K562 (cell line): Measurements from ENCODE around the gene SLC12A9. TPM values are rescaled to one million over a fixed set of nuclear protein-coding genes. Genes with fewer than 3 reads are reported as not detected.

ENCODE experiments used
- DPF2 ChIP-seq: fragments of 450-650 bp; IDR thresholded peaks from 2 replicates; pipeline ENCODE4 v1.6.1; 2016
- EGR1 ChIP-seq: fragments of 450-650 bp; conservative IDR thresholded peaks from 2 replicates; pipeline ENCODE4 v1.6.1; 2017; ENCODE audit warnings: mild to moderate bottlenecking
- ELK1 ChIP-seq: sonication (generic); formaldehyde crosslinking; IDR thresholded peaks from 2 replicates; pipeline ENCODE4 v1.8.1; 2022; ENCODE audit warnings: missing genetic modification reagents
- ETV6 ChIP-seq, 3 experiments: fragments of 150-350 bp in 1 of 3; sonication (generic) in 1 of 3; formaldehyde crosslinking in 1 of 3; IDR thresholded peaks; 2 replicates each; pipeline versions ENCODE4 v1.6.1 to v1.8.0; 2014 to 2022; ENCODE audit warnings: borderline replicate concordance in 2 of 3, low read depth in 2 of 3, antibody characterized with exemption in 1 of 3, low read length in 1 of 3, mild to moderate bottlenecking in 1 of 3, missing genetic modification reagents in 1 of 3
- MCM3 ChIP-seq: fragments of 450-650 bp; IDR thresholded peaks from 2 replicates; pipeline ENCODE4 v1.6.1; 2016
- MITF ChIP-seq: IDR thresholded peaks from 2 replicates; pipeline ENCODE4 v1.6.1; 2014; ENCODE audit warnings: antibody characterized with exemption
- MXD1 ChIP-seq: fragments of 250-450 bp; sonication (Bioruptor Pico); IDR thresholded peaks from 2 replicates; pipeline ENCODE4 v1.8.0; 2021; ENCODE audit warnings: borderline replicate concordance, mild to moderate bottlenecking, moderate library complexity; ENCODE audit not compliant: poor library complexity, severe bottlenecking
- NR1H2 ChIP-seq: sonication (generic); formaldehyde crosslinking; IDR thresholded peaks from 2 replicates; pipeline ENCODE4 v1.4.0; 2020; ENCODE audit warnings: mild to moderate bottlenecking, missing genetic modification reagents
- NRF1 ChIP-seq, 2 experiments: fragments of 450-650 bp; IDR thresholded peaks in 1 of 2; conservative IDR thresholded peaks in 1 of 2; 2 replicates each; pipeline ENCODE4 v1.6.1; 2014; ENCODE audit warnings: mild to moderate bottlenecking in 2 of 2
- RNF219 ChIP-seq: fragments of 250-450 bp; sonication (Bioruptor Pico); IDR thresholded peaks from 2 replicates; pipeline ENCODE4 v1.5.0; 2022; ENCODE audit warnings: mild to moderate bottlenecking
- SIX5 ChIP-seq, 2 experiments: IDR thresholded peaks; 2 replicates each; pipeline ENCODE4 v1.6.1; 2011; ENCODE audit warnings: low read length in 2 of 2, borderline replicate concordance in 1 of 2, low read depth in 1 of 2, mild to moderate bottlenecking in 1 of 2, moderate library complexity in 1 of 2; ENCODE audit not compliant: insufficient read depth in 1 of 2
- SMAD2 ChIP-seq: fragments of 150-350 bp; IDR thresholded peaks from 2 replicates; pipeline ENCODE4 v1.6.1; 2014; ENCODE audit warnings: low read depth, mild to moderate bottlenecking, low read length
- SOX6 ChIP-seq: fragments of 450-650 bp; IDR thresholded peaks from 2 replicates; pipeline ENCODE4 v1.6.1; 2014; ENCODE audit warnings: mild to moderate bottlenecking
- SP1 ChIP-seq: sonication (generic); formaldehyde crosslinking; IDR thresholded peaks from 2 replicates; pipeline ENCODE4 v1.8.1; 2022; ENCODE audit warnings: mild to moderate bottlenecking, missing genetic modification reagents
- TRIM25 ChIP-seq: fragments of 450-650 bp; IDR thresholded peaks from 2 replicates; pipeline ENCODE4 v1.7.0; 2016; ENCODE audit warnings: borderline replicate concordance
- ZFP36 ChIP-seq: fragments of 150-350 bp; IDR thresholded peaks from 2 replicates; pipeline ENCODE4 v1.6.1; 2018; ENCODE audit warnings: low read length, low read depth; ENCODE audit not compliant: partially characterized antibody
- ZNF263 ChIP-seq: sonication (generic); formaldehyde crosslinking; IDR thresholded peaks from 2 replicates; pipeline ENCODE4 v1.8.0; 2022; ENCODE audit warnings: mild to moderate bottlenecking, missing genetic modification reagents, borderline replicate concordance
- ZNF696 ChIP-seq: fragments of 250-450 bp; sonication (Bioruptor Pico); conservative IDR thresholded peaks from 2 replicates; pipeline ENCODE4 v1.4.0; 2020; ENCODE audit warnings: mild to moderate bottlenecking, moderate library complexity
- polyA plus RNA-seq, 8 experiments: library from polyadenylated mRNA; depleted of rRNA in 4 of 8; stranded (reverse) in 5 of 8; unstranded in 3 of 8; fragments of >200 nt; fragmentation: Nextera tagmentation in 2 of 8; fragmentation: Illumina TruSeq in 1 of 8; extraction: Ambion mirVana in 2 of 8; extraction: Trizol in 1 of 8; gene quantifications; 2 replicates each; pipeline versions ENCODE4 v1.2.1 to v1.2.3, GENCODE V29; 2011 to 2014; ENCODE audit warnings: inconsistent platforms in 1 of 8, missing spikeins in 1 of 8
- total RNA-seq, 7 experiments: library from RNA; depleted of rRNA in 6 of 7; stranded (reverse); fragments of >200 nt in 6 of 7; fragmentation: Illumina TruSeq in 2 of 7; extraction: Trizol in 2 of 7; gene quantifications; 2 replicates each; pipeline versions ENCODE4 v1.2.1 to v1.2.3, GENCODE V29; 2011 to 2021; ENCODE audit warnings: low replicate concordance in 1 of 7

Gene SLC12A9
- total and polyA plus RNA-seq, 9 of the 15 experiments (the other 6 are each of a cell fraction or from before 2014, with no cell fraction given) = 0.06 to 20.2 (median 10.7) TPM

GRCh38 chr7:100874577-100875355 is 22.3 kb downstream of the SLC12A9 start, which contains the start of gene SRRT (continued):
- TF ChIP-seq ETV6 (IDR thresholded peaks at IDR 0.05; ENCODE audit: borderline replicate concordance in 1 of 2, low read depth in 2 of 2, low read length in 1 of 2) (no peak; a peak in 1 of 4 replicates), ETV6 (CRISPR knock-in tag; IDR thresholded peaks at IDR 0.05; ENCODE audit: borderline replicate concordance) (no peak), ZNF696 (CRISPR knock-in tag) (no peak), EGR1 (peak; percentile 87), MITF (no peak), MCM3 (no peak), SIX5 (IDR thresholded peaks at IDR 0.05; ENCODE audit: borderline replicate concordance in 1 of 2, insufficient read depth in 1 of 2, low read depth in 1 of 2, low read length in 2 of 2) (no peak; a peak in 2 of 4 replicates), ZNF263 (CRISPR knock-in tag) (peak; percentile 66), NR1H2 (CRISPR knock-in tag) (peak; percentile 33; the same call in 1 of the 2 replicates), SP1 (CRISPR knock-in tag) (peak; percentile 95), RNF219 (no peak), SOX6 (peak; percentile 81; the same call in 1 of the 2 replicates), ELK1 (no peak), TRIM25 (no peak), MXD1 (CRISPR knock-in tag) (no peak), NRF1 (conservative IDR thresholded peaks at IDR 0.05 in 1 of 2, IDR thresholded peaks at IDR 0.05 in 1 of 2) (peak; percentile 98), DPF2 (no peak), SMAD2 (no peak), ZFP36 (no peak)
